ENCODE measurements around the gene STRIT1. TPM values are rescaled to one million over a fixed set of nuclear protein-coding genes. Genes with fewer than 3 reads are reported as not detected.

STRIT1 gene
- polyA plus RNA-seq, 2 of the 4 experiments (the other 2 are of a cell fraction), result not detected

- TF ChIP-seq RAD21 (conservative IDR thresholded peaks at IDR 0.05 in 1 of 2, IDR thresholded peaks at IDR 0.05 in 1 of 2) (peak; percentile 88 to 91), EHMT2 (IDR thresholded peaks at IDR 0.05; ENCODE audit: low read depth) (no peak), CTCF (IDR thresholded peaks at IDR 0.05) (peak; percentile 87), HEYL (CRISPR knock-in tag; IDR thresholded peaks at IDR 0.05) (no peak)
Observed at GRCh38 chr3:155323063-155323666, 29.7 kb upstream of the STRIT1 start (continued).

GRCh38 chr3:155321418-155321817, 27.9 kb upstream of the STRIT1 start:
- ATAC-seq, result no peak
- ChIA-PET POLR2A (no interaction called here), CTCF (interaction anchor here (0.5 to 3.8 kb wide), 5 partner anchors 21 to 985 kb away, joined by 3 to 14 read pairs (median 3); partner anchors contain the start of gene C3orf33)
- DNase-seq (ENCODE audit: low read depth in 1 of 2, low spot score in 1 of 2), result no peak
- TF ChIP-seq POLR2AphosphoS2 (conservative IDR thresholded peaks at IDR 0.05; ENCODE audit: low read length) (no peak), MAFK (IDR thresholded peaks at IDR 0.05; ENCODE audit: partially characterized antibody) (no peak), JUN (IDR thresholded peaks at IDR 0.05) (no peak), RCOR1 (IDR thresholded peaks at IDR 0.05; ENCODE audit: low read depth, low read length) (no peak), MYC (IDR thresholded peaks at IDR 0.05; ENCODE audit: borderline replicate concordance, low read length) (no peak), PBX3 (IDR thresholded peaks at IDR 0.05) (no peak), EHMT2 (IDR thresholded peaks at IDR 0.05; ENCODE audit: low read depth) (no peak), RFX5 (IDR thresholded peaks at IDR 0.05) (no peak), RAD21 (conservative IDR thresholded peaks at IDR 0.05 in 1 of 2, IDR thresholded peaks at IDR 0.05 in 1 of 2) (no peak), CBX2 (IDR thresholded peaks at IDR 0.05; ENCODE audit: borderline replicate concordance, low read depth) (no peak), EP300 (IDR thresholded peaks at IDR 0.05) (no peak), HOXB5 (CRISPR knock-in tag; IDR thresholded peaks at IDR 0.05) (no peak), CHD2 (IDR thresholded peaks at IDR 0.05; ENCODE audit: low read length, partially characterized antibody) (no peak), CEBPB (IDR thresholded peaks at IDR 0.05) (no peak), TP53 (CRISPR knock-in tag; IDR thresholded peaks at IDR 0.05) (no peak), HDAC2 (IDR thresholded peaks at IDR 0.05) (no peak), MAX (IDR thresholded peaks at IDR 0.05) (no peak), E2F6 (IDR thresholded peaks at IDR 0.05; ENCODE audit: borderline replicate concordance, low read depth) (no peak), KDM5A (IDR thresholded peaks at IDR 0.05) (no peak), NR3C1 (IDR thresholded peaks at IDR 0.05) (no peak)
- Histone ChIP-seq H3K27ac (no peak overlapping the region), H3K4me2 (no peak overlapping the region), H3K4me1 (no peaks in the 10 kb centered on the region), H3K4me3 (no peak overlapping the region), H3K9me3 (no peaks in the 10 kb centered on the region)
- WGBS (ENCODE audit: missing lambda C conversion rate), result 85% methylated on average over 2 of the region's 2 CpGs
- no peak for FAIRE-seq

GRCh38 chr3:155320934-155321333, 27.5 kb upstream of the STRIT1 start:
- ChIA-PET POLR2A (no interaction called here), CTCF (interaction anchor here (0.9 to 3.8 kb wide), 2 partner anchors 62 to 984 kb away, joined by 3 to 14 read pairs; no protein-coding TSS in a partner anchor)
- TF ChIP-seq RNF2 (IDR thresholded peaks at IDR 0.05; ENCODE audit: borderline replicate concordance, low read depth) (no peak), CTCF (IDR thresholded peaks at IDR 0.05) (no peak), HOXA7 (CRISPR knock-in tag; IDR thresholded peaks at IDR 0.05) (no peak)
- Histone ChIP-seq H3K4me2 (no peak overlapping the region), H3K4me3 (no peak overlapping the region), H3K9me3 (no peaks in the 10 kb centered on the region), H3K4me1 (no peaks in the 10 kb centered on the region), H3K27ac (no peak overlapping the region)
- ATAC-seq (no peak), DNase-seq (ENCODE audit: low read depth in 1 of 2, low spot score in 1 of 2) (no peak), FAIRE-seq (no peak)
